Activated CD4-positive, alpha-beta T cell treated with anti-CD3 and anti-CD28 coated beads, Interleukin-2, amount 50 U/mL, for 16 hours (primary cell): ENCODE results near the gene PPAT.
"Not testable (repeated sequence)": the region's sequence is repeated elsewhere in the genome, so short reads cannot be mapped to it uniquely, and the experiment has no call there.

ENCODE experiments used
- DNase-seq: peaks from one replicate; pipeline ENCODE4 v3.0.0-alpha.2; 2020

PPAT gene

GRCh38 chr4:56374956-56375355 lies 60.5 kb downstream of the PPAT start:
- DNase-seq: no peak

- DNase-seq: no peak
Observed at GRCh38 chr4:56372774-56373173, 62.6 kb downstream of the PPAT start.

GRCh38 chr4:56371426-56372220 lies 63.8 kb downstream of the PPAT start:
- DNase-seq: no peak

- no peak for DNase-seq
Observed at GRCh38 chr4:56370377-56370776, 65.0 kb downstream of the PPAT start.

DNA sequence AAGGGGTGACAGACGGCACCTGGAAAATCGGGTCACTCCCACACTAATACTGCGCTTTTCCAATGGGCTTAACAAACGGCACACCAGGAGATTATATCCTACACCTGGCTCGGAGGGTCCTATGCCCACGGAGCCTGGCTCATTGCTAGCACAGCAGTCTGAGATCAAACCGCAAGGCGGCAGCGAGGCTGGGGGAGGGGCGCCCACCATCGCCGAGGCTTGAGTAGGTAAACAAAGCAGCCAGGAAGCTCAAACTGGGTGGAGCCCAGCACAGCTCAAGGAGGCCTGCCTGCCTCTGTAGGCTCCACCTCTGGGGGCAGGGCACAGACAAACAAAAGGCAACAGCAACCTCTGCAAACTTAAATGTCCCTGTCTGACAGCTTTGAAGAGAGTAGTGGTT lies 72.4 kb downstream of the PPAT start:
- not testable (repeated sequence) for DNase-seq

- no peak for DNase-seq
Observed at GRCh38 chr4:56360071-56360470, 75.3 kb downstream of the PPAT start.

- no peak for DNase-seq
Observed at GRCh38 chr4:56356650-56357049, 78.8 kb downstream of the PPAT start.

DNA sequence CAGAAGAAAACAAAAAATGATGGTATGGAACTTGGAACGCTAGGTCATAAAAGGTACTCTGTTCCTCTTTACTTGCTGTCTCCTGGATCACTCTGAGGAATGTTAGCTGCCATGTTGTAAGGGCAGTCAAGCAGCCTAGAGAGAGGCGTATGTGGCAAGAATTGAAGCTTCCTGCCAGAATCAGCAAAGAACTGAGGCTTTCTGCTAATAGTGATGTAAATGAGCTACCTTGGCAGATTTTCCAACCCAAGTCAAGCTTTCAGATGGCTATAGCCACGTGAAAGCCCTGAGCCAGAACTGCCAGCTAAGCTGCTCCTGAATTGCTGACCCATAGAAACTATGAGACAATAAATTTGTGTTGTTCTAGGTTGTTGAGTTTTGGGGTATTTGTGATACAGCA lies 86.8 kb downstream of the PPAT start:
- no peak for DNase-seq

DNA sequence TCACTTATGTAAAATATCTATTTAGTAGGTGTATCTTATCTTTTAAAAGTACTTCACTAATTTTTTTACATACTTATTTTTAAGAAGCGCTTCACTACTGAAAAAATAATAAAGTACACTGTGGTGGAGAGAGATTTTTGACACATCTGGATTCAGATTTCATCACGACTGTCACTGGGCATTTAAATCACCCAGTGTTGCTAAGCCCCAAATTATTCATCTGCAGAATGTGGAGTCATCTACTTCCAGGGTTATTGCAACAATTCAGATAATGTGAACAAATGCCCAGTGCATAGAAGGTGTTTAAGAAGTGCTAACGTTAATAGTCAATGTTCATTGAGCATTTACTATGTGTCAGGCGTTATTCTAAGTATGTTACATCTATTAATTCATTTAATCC lies 90.0 kb downstream of the PPAT start:
- no peak for DNase-seq
